HFFc6 (cell line): ENCODE data around the gene USP48. TPM values are rescaled to one million over a fixed set of nuclear protein-coding genes. Genes with fewer than 3 reads are reported as not detected.

Source experiments
- DNase-seq: peaks from one replicate; pipeline ENCODE4 v3.0.0-alpha.2; 2018
- H3K27ac Mint-ChIP-seq: 2 replicates; pipeline ENCODE4 v1.8.0; 2020; ENCODE audit warnings: mild to moderate bottlenecking, mixed read lengths
- H3K27me3 Mint-ChIP-seq: 2 replicates; pipeline ENCODE4 v1.8.0; 2021; ENCODE audit warnings: mild to moderate bottlenecking, moderate library complexity, mixed read lengths; ENCODE audit not compliant: insufficient read depth
- H3K36me3 Mint-ChIP-seq: 2 replicates; pipeline ENCODE4 v1.8.0; 2021; ENCODE audit warnings: low read depth, mixed read lengths
- H3K4me1 Mint-ChIP-seq: 2 replicates; pipeline ENCODE4 v1.8.0; 2020; ENCODE audit warnings: low read depth, mixed read lengths
- H3K4me3 Mint-ChIP-seq: 2 replicates; pipeline ENCODE4 v1.8.0; 2020; ENCODE audit warnings: mild to moderate bottlenecking, moderate library complexity, mixed read lengths
- H3K9me3 Mint-ChIP-seq: 2 replicates; pipeline ENCODE4 v1.8.0; 2020; ENCODE audit warnings: mild to moderate bottlenecking, mixed read lengths
- total RNA-seq, 6 experiments: library from RNA; stranded (reverse); fragmentation: NEBNext Ultra II Directional; extraction: Animal tissue kit (Norgen Biotek cat#: 25700); gene quantifications; 2 replicates in 1 of 6; 3 replicates in 5 of 6; pipeline ENCODE4 v1.2.3, GENCODE V29; 2021
- TF ChIP-seq, protein P1 (sequence below): fragments of 200-600 bp; sonication (generic); IDR thresholded peaks from 2 replicates; pipeline ENCODE4 v1.5.0; 2021; ENCODE audit warnings: antibody characterized with exemption, mild to moderate bottlenecking

The USP48 gene
- total RNA-seq, 6 experiments from 2014 or later = 45.0 to 54.2 (median 51.1) TPM

DNA sequence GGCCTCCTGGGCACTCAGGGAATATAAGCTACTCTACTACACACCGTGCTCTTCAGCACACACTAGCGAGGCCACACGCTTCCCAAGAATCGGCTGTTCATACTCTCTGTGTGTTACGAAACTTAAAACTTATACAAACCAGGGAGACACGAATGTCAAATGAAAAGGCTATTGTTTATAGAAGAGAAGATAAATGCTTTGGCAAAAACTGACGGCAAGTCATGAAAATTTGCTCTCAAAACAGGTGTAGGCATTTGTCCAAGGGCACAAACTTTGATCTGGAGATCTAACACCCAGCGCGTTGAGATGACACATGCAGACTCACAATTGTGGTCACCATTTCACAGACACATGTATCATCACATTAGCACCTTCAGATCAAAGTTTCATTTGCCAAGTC is 46.1 kb downstream of the USP48 start:
- Mint-ChIP-seq H3K36me3 (0 out of 2 replicates have a peak, but pooled peaks cover 12% of the 10 kb centered on the region), H3K9me3 (no peaks in the 10 kb centered on the region), H3K4me3 (no peak overlapping the region), H3K27ac (no peak overlapping the region), H3K4me1 (0 out of 2 replicates have a peak, but pooled peaks cover 6% of the 10 kb centered on the region), H3K27me3 (no peaks in the 10 kb centered on the region)
- TF ChIP-seq, protein P1, sequence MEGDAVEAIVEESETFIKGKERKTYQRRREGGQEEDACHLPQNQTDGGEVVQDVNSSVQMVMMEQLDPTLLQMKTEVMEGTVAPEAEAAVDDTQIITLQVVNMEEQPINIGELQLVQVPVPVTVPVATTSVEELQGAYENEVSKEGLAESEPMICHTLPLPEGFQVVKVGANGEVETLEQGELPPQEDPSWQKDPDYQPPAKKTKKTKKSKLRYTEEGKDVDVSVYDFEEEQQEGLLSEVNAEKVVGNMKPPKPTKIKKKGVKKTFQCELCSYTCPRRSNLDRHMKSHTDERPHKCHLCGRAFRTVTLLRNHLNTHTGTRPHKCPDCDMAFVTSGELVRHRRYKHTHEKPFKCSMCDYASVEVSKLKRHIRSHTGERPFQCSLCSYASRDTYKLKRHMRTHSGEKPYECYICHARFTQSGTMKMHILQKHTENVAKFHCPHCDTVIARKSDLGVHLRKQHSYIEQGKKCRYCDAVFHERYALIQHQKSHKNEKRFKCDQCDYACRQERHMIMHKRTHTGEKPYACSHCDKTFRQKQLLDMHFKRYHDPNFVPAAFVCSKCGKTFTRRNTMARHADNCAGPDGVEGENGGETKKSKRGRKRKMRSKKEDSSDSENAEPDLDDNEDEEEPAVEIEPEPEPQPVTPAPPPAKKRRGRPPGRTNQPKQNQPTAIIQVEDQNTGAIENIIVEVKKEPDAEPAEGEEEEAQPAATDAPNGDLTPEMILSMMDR = no peak
- DNase-seq = no peak

DNA sequence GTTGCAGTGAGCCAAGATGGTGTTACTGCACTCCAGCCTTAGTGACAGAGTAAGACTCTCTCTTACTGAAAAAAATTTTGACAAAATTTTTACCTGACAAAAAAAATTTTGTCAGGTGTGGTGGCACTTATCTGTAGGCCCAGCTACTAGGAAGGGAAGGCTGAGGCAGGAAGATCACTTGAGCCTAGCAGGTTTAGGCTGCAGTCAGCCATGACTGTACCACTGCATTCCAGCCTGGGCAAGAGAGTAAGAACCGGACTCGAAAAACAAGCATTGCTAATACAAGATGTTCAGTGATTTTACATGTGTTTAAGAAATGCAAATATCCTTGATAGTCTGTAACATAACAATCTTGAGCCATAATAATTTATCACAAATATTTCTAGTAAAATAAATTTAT is 46.9 kb downstream of the USP48 start:
- no peaks in the 10 kb centered on the region for H3K27me3 Mint-ChIP-seq
- TF ChIP-seq, protein P1 = no peak
- H3K27ac Mint-ChIP-seq = no peak overlapping the region
- H3K9me3 Mint-ChIP-seq = no peaks in the 10 kb centered on the region
- H3K4me3 Mint-ChIP-seq = no peak overlapping the region
- 0 out of 2 replicates have a peak, but pooled peaks cover 12% of the 10 kb centered on the region for H3K36me3 Mint-ChIP-seq
- DNase-seq = no peak
- 0 out of 2 replicates have a peak, but pooled peaks cover 2% of the 10 kb centered on the region for H3K4me1 Mint-ChIP-seq

DNA sequence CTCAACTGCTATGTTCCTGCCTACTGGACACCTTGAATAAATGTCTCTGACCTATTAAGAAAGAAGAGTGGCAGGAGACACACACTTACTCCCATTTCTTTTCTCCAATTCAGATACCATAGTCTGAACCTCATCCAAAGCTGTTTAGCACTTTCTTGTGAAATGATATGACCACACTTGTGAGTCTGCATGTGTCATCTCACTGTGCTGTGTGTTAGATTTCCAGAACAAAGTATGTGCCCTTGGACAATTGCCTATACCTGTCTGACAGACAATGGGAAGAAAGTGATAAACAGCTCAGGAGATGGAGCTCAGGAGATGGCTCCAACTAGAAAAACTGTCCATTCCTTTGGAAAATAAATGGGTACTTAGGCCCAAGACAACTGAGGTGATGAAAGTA is 48.4 kb downstream of the USP48 start:
- Mint-ChIP-seq H3K4me1 (no peaks in the 10 kb centered on the region), H3K27ac (no peak overlapping the region), H3K36me3 (0 out of 2 replicates have a peak, but pooled peaks cover 5% of the 10 kb centered on the region), H3K9me3 (no peaks in the 10 kb centered on the region), H3K4me3 (no peak overlapping the region), H3K27me3 (no peaks in the 10 kb centered on the region)
- TF ChIP-seq, protein P1 = no peak
- DNase-seq = no peak

DNA sequence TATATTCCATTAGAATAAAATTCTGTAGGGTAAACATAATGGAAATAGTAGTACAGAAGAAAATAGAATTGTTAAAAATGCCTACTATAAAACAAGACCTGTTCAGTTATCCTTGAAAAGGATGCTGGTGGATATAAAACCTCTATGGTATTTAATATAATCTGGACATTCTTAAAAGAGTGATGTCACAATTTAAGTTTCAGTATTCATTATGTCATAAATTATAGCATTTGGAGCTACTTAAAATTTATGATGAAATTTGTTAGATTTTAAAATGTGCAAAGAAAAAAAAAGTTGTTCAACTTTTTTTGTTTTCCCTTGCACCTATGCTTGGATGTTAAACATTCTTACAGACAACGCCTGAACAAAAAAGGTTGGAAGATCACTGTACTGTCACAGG is 50.3 kb downstream of the USP48 start:
- no peak for DNase-seq
- 0 out of 2 replicates have a peak, but pooled peaks cover 5% of the 10 kb centered on the region for H3K36me3 Mint-ChIP-seq
- no peaks in the 10 kb centered on the region for H3K27me3 Mint-ChIP-seq
- no peaks in the 10 kb centered on the region for H3K9me3 Mint-ChIP-seq
- no peak overlapping the region for H3K4me3 Mint-ChIP-seq
- no peaks in the 10 kb centered on the region for H3K4me1 Mint-ChIP-seq
- TF ChIP-seq, protein P1 = no peak
- H3K27ac Mint-ChIP-seq = no peak overlapping the region; the same call in 1 of the 2 replicates

DNA sequence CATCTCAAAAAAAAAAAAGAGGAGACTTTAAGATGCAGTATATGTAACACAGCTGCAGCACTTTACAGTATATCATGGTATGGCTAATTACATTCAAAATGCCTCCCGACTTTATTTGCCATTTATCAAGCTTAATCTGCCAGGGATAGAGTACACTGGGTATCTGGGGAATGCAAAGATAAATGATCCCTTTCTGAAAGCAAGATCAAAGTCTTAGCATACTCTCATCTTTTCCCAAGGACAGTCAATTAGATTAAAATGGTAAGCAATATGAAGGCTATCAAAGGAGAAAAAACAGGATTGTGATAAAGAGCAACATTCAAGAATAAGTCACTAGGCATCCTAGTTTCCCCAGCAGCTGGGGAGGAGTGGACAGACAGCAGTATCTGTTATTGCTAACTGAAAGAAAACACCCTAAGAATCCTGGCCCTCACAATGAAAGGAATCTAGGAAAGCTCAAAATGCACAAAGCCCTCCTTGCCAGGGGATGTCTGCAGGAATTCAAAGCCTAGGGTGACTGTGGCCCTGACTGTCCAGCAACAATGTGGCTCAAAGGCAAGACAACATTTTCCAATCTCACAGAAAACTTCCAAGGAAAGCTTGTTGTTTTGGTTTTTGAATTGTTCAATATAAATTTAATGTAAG is 57.1 kb downstream of the USP48 start:
- DNase-seq = no peak
- TF ChIP-seq, protein P1 = no peak
- no peaks in the 10 kb centered on the region for H3K4me1 Mint-ChIP-seq
- H3K27me3 Mint-ChIP-seq = no peaks in the 10 kb centered on the region
- H3K27ac Mint-ChIP-seq = no peak overlapping the region
- H3K9me3 Mint-ChIP-seq = no peaks in the 10 kb centered on the region
- no peak overlapping the region for H3K4me3 Mint-ChIP-seq
- H3K36me3 Mint-ChIP-seq = peaks cover 29% of the 10 kb centered on the region
